CD1c-positive myeloid dendritic cell (primary cell): ENCODE results near the gene FRK.
"Not testable (repeated sequence)": the region's sequence is repeated elsewhere in the genome, so short reads cannot be mapped to it uniquely, and the experiment has no call there.

Experiments
- DNase-seq: peaks from one replicate; pipeline ENCODE4 v3.0.0-alpha.2; 2016; ENCODE audit errors: extremely low spot score

Gene FRK

DNA sequence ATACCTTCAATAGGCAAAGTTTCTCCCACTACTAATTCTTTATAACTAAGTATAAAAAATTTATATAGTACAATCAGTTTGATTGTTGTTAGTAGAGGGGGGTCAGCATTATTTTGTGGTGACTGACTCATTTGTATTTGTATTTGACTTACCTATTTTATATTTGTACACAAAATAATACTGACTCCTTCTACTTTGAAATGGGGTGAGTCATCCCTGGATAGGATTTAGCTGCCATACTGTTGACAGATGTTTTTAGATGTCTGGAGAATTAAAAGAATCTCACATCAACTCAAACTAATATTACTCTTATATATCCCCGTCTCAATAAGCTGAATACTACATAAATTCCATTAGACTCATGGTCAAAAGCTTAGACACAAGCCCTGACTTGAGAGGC lies 114.9 kb downstream of the FRK start:
- DNase-seq: no peak

DNA sequence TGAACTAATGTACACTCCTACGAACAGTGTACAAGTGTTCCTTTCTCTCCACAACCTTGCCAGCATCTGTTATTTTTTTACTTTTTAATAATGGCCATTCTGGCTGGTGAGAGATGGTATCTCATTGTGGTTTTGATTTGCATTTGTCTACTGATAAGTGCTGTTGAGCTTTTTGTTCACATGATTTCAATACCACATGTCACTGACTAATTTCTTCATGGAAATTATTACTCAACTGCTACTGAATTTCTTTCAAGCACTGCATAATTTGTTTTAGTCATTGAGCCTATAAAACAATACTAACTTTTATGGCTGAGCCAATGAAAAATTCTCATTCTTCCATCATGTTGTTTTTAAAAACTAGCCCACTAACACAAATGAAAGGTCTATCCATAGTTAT lies 115.4 kb downstream of the FRK start:
- DNase-seq: no peak

DNA sequence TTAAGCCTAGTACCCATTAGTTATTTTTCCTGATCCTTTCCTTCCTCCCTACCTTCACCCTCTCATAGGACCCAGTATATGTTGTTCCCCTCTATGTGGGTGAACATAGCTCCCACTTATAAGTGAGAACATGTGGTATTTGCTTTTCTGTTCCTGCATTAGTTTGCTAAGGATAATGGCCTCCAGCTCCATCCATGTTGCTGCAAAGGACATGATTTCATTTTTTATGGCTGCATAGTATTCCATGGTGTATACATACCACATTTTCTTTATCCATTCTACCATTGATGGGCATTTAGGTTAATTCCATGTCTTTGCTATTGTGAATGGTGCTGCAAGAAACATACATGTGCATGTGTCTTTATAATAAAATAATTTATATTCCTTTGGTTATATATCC lies 115.9 kb downstream of the FRK start:
- DNase-seq: not testable (repeated sequence)

DNA sequence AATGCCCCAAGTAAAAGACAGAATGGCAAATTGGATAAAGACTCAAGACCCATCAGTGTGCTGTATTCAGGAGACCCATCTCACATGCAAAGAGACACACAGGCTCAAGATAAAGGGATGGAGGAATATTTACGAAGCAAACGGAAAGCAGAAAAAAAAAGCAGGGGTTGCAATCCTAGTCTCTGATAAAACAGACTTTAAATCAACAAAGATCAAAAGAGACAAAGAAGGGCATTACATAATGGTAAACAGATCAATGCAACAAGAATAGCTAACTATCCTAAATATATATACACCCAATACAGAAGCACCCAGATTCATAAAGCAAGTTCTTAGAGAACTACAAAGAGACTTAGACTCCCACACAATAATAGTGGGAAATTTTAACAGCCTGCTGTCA lies 123.2 kb downstream of the FRK start:
- DNase-seq: not testable (repeated sequence)

DNA sequence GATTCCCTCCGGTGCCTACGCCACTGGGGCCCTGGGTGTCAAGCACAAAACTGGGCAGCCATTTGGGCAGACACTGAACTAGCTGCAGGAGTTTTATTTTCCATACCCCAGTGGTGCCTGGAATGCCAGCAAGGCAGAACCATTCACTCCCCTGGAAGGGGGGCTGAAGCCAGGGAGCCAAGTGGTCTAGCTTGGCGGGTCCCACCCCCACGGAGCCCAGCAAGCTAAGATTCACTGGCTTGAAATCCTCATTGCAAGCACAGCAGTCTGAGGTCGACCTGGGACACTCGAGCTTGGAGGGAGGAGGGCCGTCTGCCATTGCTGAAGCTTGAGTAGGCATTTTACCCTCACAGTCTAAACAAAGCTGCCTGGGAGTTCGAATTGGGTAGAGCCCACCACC lies 125.3 kb downstream of the FRK start:
- DNase-seq: no peak

DNA sequence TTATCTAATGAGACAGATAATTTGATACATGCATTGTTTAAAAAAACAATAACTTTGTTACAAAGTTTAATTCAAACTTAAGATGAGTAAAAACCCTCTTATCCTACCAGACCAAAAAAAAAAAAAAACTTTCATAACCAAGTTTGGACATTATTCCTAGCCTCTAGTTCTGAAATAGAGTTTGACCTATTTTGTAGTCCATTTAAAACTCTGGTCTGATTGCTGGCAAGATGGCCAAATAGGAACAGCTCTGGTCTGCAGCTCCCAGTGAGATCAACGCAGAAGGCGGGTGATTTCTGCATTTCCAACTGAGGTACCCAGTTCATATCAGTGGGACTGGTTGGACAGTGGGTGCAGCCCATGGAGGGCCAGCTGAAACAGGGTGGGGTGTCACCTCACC lies 125.9 kb downstream of the FRK start:
- no peak for DNase-seq

DNA sequence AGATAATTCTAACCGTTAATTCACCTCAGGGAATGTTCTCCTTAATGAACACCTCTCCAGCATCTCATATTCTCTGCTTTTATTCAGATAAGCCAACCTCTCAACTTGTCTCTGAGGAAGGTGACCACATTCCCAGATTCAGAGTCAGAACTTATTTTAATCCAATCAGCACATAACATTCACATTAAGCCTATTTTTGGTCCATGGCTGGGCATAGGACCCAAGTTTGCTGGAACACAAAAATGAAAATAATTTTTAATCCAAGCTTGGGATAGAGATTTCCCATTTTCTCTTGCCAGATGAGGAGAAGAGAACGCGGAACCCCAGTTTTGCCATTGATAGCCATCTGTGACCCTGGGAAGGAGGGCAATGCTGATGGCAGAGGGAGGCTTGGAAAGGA lies 126.5 kb downstream of the FRK start:
- no peak for DNase-seq

DNA sequence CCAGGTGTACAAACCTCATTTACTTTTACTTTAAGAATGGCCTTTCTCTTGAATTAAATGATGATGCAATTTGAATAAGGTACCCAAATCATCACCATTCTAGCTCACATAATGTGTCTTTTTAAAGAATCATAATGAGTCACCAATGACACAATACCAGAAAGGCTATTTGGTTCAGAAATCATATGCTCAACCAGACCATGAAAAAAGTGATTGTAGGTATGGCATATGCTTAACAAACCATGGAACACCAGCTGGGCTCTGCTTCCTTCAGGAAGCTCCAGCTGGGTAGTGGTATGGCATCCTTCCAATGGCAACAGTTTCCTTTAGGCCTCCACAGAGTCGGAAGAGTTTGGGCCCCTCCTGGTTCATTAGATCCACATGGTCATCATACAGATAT lies 128.2 kb downstream of the FRK start:
- DNase-seq: no peak

DNA sequence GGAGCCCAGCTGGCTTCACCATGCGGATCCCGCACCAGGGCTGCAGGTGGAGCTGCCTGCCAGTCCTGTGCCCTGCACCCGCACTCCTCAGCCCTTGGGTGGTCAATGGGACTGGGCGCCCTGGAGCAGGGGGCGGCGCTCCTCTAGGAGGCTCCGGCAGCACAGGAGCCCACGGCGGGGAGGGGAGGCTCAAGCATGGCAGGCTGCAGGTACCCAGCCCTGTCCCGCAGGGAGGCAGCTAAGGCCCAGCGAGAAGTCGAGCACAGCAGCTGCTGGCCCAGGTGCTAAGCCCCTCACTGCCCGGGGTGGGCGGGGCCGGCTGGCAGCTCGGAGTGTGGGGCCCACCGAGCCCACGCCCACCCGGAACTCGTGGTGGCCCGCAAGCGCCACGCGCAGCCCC lies 132.7 kb downstream of the FRK start:
- not testable (repeated sequence) for DNase-seq

DNA sequence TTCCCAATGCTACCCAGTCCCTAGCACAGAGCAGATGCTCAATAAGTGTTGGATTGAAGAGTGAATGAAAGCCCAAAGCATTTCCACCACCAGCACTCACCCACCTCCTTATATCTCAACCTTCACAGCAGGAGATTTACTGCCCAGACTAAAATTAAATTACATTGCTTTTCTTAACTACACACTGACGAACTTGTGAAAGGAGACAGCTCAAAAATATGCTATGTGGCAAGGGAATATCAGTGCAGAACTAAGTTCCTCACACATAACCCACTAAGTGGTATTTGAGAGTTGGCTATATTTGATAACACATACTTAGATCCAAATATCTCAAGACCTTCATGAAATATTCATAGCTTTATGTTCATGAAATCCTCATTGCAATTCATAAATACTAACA lies 137.7 kb downstream of the FRK start:
- DNase-seq: no peak

DNA sequence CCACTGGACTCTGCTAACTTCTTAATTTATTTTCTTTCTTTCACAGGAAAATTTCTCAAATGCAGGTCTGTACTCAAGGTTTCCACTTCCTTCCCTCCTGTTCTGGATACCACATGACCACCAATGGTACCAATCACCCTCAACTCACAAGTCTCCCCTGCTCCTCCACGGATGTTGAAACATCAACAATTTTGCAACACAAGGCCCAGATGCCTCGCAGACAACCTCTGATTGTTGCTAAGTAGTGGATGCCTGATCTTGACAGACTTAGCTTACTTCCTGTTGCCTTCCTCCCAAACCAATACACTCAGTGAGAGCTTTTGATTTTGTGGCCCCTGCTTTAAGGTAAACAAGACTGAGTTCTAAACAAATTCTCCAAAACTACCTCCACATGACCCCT lies 146.6 kb downstream of the FRK start:
- DNase-seq: no peak

DNA sequence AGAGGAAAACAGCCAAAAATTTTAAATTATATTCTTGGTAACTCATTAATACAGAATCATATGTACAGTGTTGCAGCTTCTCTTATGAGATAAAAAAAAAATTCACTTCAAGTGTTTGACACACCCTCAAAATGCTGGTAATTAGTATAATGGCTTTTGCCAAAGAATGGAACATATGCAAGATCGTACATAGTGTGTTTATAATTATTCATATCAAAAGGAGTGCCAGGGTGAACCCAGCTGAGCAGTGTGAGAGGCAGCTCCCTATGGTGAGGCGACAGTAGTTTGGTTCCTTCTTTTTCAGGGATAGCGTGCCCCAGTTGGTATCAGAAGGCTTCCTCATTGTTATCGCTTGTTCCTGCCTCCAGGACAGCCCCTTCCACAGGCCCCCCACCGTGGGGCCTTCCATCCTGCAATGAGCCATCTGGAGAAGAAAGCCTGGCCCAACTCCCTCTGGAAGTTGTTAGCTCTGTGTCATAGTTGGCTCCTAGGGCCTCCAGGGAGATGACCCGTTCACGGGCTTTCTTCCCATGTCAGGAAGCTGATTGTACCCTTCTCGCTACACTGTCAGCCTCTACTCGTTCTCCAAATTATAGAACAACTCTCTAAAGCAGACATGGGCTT lies 150.7 kb downstream of the FRK start:
- no peak for DNase-seq

DNA sequence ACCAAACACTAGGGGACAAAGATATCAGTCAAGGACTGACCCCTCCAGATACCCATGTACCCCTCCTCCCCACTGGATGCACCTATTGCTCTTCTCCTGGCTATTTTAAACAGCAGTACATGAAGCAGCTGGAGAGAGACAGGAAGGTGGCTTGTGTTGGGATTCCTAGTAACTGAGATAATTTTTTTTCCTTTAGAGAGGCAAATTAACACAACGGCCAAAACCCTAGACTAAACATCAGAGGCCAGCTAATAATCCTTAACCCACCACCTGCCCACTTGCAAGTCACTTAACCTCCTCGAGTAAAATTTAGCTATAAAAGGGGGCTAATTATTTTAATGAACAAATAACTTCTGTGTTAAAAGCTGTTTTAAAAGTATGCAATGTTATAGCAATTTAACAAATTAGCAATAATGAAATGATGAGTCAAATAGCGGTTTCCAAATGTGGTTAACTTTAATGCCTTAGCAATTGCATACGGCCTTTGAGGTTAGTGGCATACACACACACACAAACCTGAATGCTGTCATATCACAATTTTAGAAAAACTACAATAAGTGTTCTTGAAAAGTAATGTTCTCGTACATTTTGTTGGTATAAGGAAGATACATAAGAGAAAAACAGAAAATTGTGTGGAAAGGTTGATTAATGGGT lies 151.7 kb downstream of the FRK start:
- no peak for DNase-seq

DNA sequence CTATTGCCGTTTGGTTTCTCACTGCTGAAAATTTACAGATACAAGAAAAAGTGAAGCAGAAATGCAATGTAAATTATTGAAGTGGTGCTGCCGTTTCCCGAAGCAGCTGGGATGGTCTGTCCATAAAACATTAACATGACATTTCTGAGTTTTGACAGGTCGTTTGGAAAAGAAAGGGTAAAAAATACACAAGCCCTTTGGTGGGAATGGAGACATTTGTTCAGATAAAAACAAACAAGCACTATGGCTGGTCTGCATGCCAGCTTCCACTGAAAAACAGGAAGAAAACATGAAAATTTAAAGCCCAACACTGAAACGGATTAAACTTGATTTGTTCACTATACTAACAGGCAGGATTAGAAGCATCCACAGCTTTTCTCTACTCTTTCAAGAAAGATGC lies 155.2 kb downstream of the FRK start:
- DNase-seq: no peak

DNA sequence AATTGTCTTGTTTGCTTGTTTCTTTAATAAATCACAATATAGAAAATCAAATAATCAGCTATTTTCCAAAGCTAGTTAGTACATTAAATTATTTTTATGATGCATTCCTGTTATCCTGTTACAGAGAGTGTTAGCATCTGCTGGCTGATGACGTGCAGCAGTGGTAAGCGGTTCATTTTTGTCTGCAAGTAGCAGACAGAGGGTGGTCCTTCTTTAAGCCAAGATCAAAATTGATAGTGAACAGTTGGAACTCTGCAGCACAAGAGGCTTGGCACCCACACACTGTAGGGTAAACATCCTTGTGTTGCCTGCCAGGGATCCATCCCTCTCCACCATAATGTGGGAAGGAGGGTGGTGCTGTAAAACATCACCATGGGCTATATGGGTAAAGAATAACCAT lies 158.3 kb downstream of the FRK start:
- DNase-seq: no peak

DNA sequence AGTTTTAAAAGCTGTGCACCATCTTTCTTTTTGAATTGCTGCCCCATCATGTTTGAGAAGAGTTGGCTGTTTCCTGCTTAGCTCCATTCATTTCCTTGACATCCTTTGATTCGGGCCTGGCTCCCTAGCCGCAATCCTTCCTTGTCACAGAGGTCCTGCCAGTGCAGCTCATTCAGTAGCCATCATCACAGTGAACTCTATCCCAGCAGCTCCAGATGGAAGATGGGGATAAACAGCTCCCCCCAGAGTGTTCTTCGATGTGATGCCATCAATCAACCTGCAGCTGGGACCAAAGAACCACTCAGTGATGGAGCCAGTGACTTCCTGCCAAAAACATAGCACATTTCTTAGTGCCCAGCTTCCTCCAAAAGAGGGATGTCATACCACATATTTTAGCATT lies 158.8 kb downstream of the FRK start:
- no peak for DNase-seq

DNA sequence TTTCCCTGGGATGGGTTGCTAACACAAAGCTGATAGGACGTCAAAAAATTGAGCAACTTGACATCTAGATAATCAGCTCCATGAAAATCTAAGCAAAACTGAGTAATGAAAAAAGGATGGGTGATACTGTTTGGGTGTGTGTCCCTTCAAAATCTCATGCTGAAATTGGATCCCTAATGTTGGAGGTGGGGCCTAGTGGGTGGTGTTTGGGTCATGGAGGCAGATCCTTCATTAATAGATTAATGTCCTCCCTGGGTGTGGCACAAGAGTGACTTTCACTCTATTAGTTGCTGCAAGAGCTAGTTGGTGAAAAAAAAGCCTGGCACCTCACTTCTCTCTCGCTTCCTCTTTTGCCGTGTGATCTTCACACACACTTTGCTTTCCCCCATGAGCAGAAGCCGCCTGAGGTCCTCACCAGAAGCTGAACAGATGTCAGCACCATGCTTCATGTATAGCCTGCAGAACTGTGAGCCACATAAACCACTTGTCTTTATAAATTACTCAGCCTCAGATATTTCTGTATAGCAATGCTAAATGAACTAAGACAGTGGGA lies 160.9 kb downstream of the FRK start:
- DNase-seq: no peak

DNA sequence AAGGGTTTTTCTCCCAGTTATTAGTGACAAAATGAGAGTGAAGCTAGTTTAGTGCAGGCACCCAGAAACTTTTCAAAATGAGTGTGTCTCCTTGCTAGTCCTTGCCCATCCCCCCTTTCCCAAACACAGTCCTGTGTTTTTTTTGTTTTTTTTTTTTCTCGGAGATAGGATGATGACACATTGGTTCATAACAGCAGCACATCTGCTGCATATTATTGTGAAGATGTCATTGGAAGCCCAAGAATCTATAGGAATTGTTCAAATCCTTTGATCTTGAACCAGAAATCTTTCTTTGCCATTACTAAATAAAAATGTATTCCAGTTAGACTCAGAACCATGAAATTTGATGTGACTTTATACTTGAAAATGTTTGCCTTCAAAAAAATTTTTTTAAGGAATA lies 162.4 kb downstream of the FRK start:
- no peak for DNase-seq

DNA sequence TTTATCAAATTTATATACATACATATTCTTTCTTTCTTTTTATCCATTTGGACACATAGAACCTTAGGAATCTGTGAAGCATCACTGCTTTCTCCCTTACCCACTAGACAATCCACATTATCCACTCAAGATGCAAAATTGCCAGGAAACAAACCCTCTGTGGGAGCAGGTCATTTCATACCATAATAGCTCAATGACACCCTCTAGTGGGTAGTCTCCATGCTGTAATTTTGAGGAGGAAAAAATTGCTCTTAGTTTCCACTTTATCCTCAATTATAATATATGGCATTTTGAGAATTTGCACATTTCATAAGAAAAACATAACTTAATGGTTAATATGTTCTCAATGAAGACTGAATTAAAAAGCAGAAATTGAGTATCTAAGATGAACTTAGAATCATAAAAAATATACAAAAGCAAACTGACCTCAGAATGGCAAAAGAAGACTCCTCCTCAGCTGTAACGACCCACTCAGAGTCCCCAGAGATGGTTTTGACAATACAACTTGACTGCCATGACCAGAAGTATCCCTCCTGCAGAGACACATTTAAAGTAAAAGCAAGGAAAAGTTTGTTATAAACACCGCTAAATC lies 164.1 kb downstream of the FRK start:
- no peak for DNase-seq

DNA sequence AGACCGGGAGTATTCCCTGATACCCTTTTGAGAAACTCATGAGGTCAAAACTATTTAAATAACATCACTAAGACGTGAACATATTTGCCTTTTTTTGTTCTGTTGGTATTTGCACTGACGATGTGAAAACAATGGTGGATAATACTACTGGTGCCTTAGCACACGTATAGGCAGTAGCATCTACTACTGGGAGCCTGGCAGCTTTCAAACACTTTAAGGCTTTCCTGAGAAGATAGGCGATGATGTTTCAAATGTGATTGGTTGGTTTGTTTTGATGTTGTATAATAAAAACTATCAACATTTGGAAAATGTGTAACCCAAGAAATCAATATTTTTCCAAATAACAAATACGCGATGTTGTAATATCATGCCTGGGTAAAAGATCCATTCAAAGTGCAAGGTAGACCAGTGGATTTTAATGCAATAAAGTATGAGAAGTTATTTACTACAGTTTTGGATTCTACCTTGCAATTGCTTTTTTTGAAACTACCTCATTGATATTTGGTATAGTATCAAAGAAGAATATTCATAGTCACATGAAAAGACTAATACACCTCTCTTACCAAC lies 166.2 kb downstream of the FRK start:
- no peak for DNase-seq

DNA sequence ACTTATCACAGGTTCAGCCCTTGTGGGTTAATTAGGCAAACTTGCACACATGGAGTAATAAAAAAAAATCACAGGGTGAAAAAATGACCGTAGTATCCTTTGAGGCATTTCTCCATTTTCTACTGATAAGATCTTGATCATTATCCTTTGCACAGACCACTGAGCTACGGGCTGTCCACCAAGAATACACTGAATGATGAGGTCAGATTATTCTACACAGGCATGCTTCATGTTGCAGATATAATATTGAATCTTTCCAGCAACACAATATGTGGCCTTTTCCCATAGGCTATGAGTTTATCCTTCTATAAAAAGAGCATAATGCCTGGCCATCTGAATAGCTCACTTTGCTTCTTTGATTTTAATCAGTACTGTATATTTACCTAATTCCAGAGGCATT lies 168.9 kb downstream of the FRK start:
- DNase-seq: no peak

DNA sequence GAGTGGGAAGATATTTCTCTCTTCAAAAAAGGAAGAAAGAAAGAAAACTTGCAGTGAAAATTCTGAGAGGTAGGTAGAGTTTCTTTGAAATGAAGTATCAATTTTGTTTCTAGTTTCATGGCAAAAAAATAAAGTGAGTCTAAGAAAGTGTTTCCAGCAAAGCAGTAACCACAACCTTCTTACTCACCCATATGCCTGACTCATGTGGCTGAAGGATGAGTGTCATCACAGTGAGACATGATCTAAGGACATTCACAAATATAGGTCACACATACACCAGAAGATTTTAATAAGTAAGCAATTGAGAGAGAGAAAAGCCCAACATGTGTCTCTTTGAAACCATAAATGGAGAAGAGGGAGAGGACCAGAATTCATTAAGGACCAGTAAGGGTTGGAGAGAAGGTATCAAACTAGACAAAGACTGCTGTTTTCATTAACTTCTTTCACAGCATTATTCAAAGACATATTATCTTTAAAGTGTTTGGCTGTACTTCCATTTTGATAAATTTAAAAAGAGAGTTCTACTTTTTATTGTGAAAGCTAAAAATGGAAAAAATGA lies 169.5 kb downstream of the FRK start:
- DNase-seq: no peak

DNA sequence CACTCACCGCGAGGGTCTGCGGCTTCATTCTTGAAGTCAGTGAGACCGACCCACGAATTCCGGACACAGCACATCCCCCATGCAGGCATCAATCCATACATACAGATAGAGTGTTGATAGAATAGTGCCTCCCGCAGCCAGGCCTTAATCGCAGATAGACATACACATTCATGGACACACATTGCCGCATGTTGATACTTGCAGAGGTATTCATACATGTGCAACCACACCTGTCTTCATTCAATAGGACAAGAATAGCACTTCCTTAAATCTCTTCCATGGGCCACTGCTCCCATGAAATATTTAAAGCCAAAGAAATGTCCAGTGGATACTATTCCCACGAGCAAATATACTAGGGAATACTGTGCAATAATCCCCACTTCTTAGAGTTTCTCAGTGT lies 170.5 kb downstream of the FRK start:
- no peak for DNase-seq
